Gastrocnemius medialis (tissue), 4 donors: ENCODE results near the gene TNRC6A.

Experiments used
- POLR2A ChIP-seq, 2 donors: fragments of 450-650 bp; IDR thresholded peaks; one replicate each; pipeline ENCODE4 v1.6.1; 2017; ENCODE audit warnings: antibody characterized with exemption in 2 of 2, mild to moderate bottlenecking in 2 of 2, moderate library complexity in 2 of 2
- TF ChIP-seq, protein P1 (sequence below), 5 experiments: fragments of 450-650 bp in 3 of 5; fragments of 200-600 bp in 2 of 5; sonication (generic) in 2 of 5; IDR thresholded peaks in 4 of 5; conservative IDR thresholded peaks in 1 of 5; 1 replicate in 4 of 5; 2 replicates in 1 of 5; pipeline ENCODE4 v1.5.1; 2016 to 2019; ENCODE audit warnings: antibody characterized with exemption in 5 of 5, mild to moderate bottlenecking in 3 of 5, moderate library complexity in 3 of 5

GRCh38 chr16:24854607-24855171 lies 125.2 kb downstream of the TNRC6A start:
- TF ChIP-seq, protein P1, sequence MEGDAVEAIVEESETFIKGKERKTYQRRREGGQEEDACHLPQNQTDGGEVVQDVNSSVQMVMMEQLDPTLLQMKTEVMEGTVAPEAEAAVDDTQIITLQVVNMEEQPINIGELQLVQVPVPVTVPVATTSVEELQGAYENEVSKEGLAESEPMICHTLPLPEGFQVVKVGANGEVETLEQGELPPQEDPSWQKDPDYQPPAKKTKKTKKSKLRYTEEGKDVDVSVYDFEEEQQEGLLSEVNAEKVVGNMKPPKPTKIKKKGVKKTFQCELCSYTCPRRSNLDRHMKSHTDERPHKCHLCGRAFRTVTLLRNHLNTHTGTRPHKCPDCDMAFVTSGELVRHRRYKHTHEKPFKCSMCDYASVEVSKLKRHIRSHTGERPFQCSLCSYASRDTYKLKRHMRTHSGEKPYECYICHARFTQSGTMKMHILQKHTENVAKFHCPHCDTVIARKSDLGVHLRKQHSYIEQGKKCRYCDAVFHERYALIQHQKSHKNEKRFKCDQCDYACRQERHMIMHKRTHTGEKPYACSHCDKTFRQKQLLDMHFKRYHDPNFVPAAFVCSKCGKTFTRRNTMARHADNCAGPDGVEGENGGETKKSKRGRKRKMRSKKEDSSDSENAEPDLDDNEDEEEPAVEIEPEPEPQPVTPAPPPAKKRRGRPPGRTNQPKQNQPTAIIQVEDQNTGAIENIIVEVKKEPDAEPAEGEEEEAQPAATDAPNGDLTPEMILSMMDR (IDR thresholded peaks at IDR 0.05 in 4 of 5, conservative IDR thresholded peaks at IDR 0.05 in 1 of 5): no peak
- no peak for TF ChIP-seq POLR2A (IDR thresholded peaks at IDR 0.05)
